Liver (tissue), 9 donors: Measurements from ENCODE around the gene SNX6. TPM values are rescaled to one million over a fixed set of nuclear protein-coding genes. Genes with fewer than 3 reads are reported as not detected.
"Not testable (repeated sequence)": the region's sequence is repeated elsewhere in the genome, so short reads cannot be mapped to it uniquely, and the experiment has no call there.

Experiments used
- DNase-seq: peaks from one replicate; pipeline ENCODE4 v3.0.0-alpha.2; 2017; ENCODE audit warnings: low spot score
- H3K27ac ChIP-seq, 2 donors: one replicate each; pipeline ENCODE4 v1.7.0; 2013; ENCODE audit warnings: inconsistent platforms in 2 of 2, low read length in 2 of 2, control low read depth in 1 of 2, low read depth in 1 of 2, mild to moderate bottlenecking in 1 of 2
- H3K27me3 ChIP-seq, 4 donors: one replicate each; pipeline versions ENCODE4 v1.6.1 to v1.7.0; 2013; ENCODE audit warnings: low read length in 3 of 4, inconsistent platforms in 1 of 4, mild to moderate bottlenecking in 1 of 4, moderate library complexity in 1 of 4; ENCODE audit not compliant: control insufficient read depth in 4 of 4, insufficient read depth in 4 of 4
- H3K36me3 ChIP-seq, 4 donors: one replicate each; pipeline versions ENCODE4 v1.6.1 to v1.7.0; 2013; ENCODE audit warnings: low read length in 3 of 4, mild to moderate bottlenecking in 3 of 4, low read depth in 1 of 4, moderate library complexity in 1 of 4; ENCODE audit not compliant: control insufficient read depth in 4 of 4, insufficient read depth in 3 of 4
- H3K4me1 ChIP-seq, 4 donors: one replicate each; pipeline versions ENCODE4 v1.6.1 to v1.7.0; 2013; ENCODE audit warnings: low read length in 3 of 4, mild to moderate bottlenecking in 3 of 4, moderate library complexity in 1 of 4; ENCODE audit not compliant: control insufficient read depth in 4 of 4, insufficient read depth in 4 of 4
- H3K4me3 ChIP-seq, 3 donors: one replicate each; pipeline versions ENCODE4 v1.6.1 to v1.7.0; 2013; ENCODE audit warnings: low read length in 3 of 3, control low read depth in 1 of 3, low read depth in 1 of 3, mild to moderate bottlenecking in 1 of 3
- H3K9ac ChIP-seq, 2 donors: one replicate each; pipeline ENCODE4 v1.7.0; 2013; ENCODE audit warnings: low read length in 2 of 2, mild to moderate bottlenecking in 2 of 2, moderate library complexity in 2 of 2, control low read depth in 1 of 2, low read depth in 1 of 2
- H3K9me3 ChIP-seq, 4 donors: one replicate each; pipeline versions ENCODE4 v1.6.1 to v1.7.0; 2013; ENCODE audit warnings: low read length in 3 of 4; ENCODE audit not compliant: control insufficient read depth in 4 of 4
- EGR1 ChIP-seq, 2 donors: IDR thresholded peaks; 2 replicates each; pipeline ENCODE4 v1.6.1; 2016 to 2018; ENCODE audit warnings: antibody characterized with exemption in 2 of 2, low read depth in 2 of 2
- FOXA1 ChIP-seq: IDR thresholded peaks from 2 replicates; pipeline ENCODE4 v1.6.1; 2016; ENCODE audit warnings: antibody characterized with exemption
- FOXA2 ChIP-seq: IDR thresholded peaks from 2 replicates; pipeline ENCODE4 v1.6.1; 2016; ENCODE audit warnings: antibody characterized with exemption
- GABPA ChIP-seq, 2 donors: IDR thresholded peaks in 1 of 2; conservative IDR thresholded peaks in 1 of 2; 2 replicates each; pipeline ENCODE4 v1.6.1; 2016; ENCODE audit warnings: antibody characterized with exemption in 2 of 2, mild to moderate bottlenecking in 1 of 2, moderate library complexity in 1 of 2
- HNF4A ChIP-seq, 2 donors: conservative IDR thresholded peaks; 2 replicates each; pipeline ENCODE4 v1.6.1; 2016; ENCODE audit warnings: antibody characterized with exemption in 2 of 2, mild to moderate bottlenecking in 2 of 2
- HNF4G ChIP-seq: IDR thresholded peaks from 2 replicates; pipeline ENCODE4 v1.6.1; 2016; ENCODE audit warnings: antibody characterized with exemption
- MAX ChIP-seq: IDR thresholded peaks from 2 replicates; pipeline ENCODE4 v1.6.1; 2016; ENCODE audit warnings: antibody characterized with exemption
- NR2F2 ChIP-seq: IDR thresholded peaks from 2 replicates; pipeline ENCODE4 v1.6.1; 2016; ENCODE audit warnings: antibody characterized with exemption
- RAD21 ChIP-seq, 2 donors: IDR thresholded peaks; 2 replicates each; pipeline ENCODE4 v1.6.1; 2016; ENCODE audit warnings: antibody characterized with exemption in 2 of 2, mild to moderate bottlenecking in 2 of 2
- RXRA ChIP-seq, 2 donors: IDR thresholded peaks; 2 replicates each; pipeline ENCODE4 v1.6.1; 2017 to 2018; ENCODE audit warnings: antibody characterized with exemption in 2 of 2, mild to moderate bottlenecking in 1 of 2
- SP1 ChIP-seq: IDR thresholded peaks from 2 replicates; pipeline ENCODE4 v1.6.1; 2018; ENCODE audit warnings: antibody characterized with exemption, mild to moderate bottlenecking
- TAF1 ChIP-seq: conservative IDR thresholded peaks from 2 replicates; pipeline ENCODE4 v1.6.1; 2016; ENCODE audit warnings: antibody characterized with exemption, mild to moderate bottlenecking
- YY1 ChIP-seq: IDR thresholded peaks from 2 replicates; pipeline ENCODE4 v1.6.1; 2016; ENCODE audit warnings: antibody characterized with exemption, mild to moderate bottlenecking
- WGBS: extraction: QIAGEN DNeasy Blood & Tissue Kit; methylation state at CpG from one replicate; pipeline ENCODE4 v1.1.7; 2013; 5-methylcytosine and 5-hydroxymethylcytosine counted together
- polyA plus RNA-seq, 2 donors: library from polyadenylated mRNA; stranded (reverse) in 1 of 2; unstranded in 1 of 2; fragments of 200-250 nt in 1 of 2; fragments of >200 nt in 1 of 2; fragmentation: Nextera tagmentation in 1 of 2; extraction: Ambion mirVana in 1 of 2; gene quantifications; one replicate each; pipeline versions ENCODE4 v1.2.1 to v1.2.3, GENCODE V29; 2013 to 2015
- total RNA-seq, 2 donors: library from RNA; depleted of rRNA; stranded (reverse); fragments of >200 nt; gene quantifications; one replicate each; pipeline ENCODE4 v1.2.3, GENCODE V29; 2014
- TF ChIP-seq, protein P1 (sequence below): IDR thresholded peaks from 2 replicates; pipeline ENCODE4 v1.6.1; 2016; ENCODE audit warnings: antibody characterized with exemption, mild to moderate bottlenecking
- TF ChIP-seq, protein P2 (sequence below): IDR thresholded peaks from 2 replicates; pipeline ENCODE4 v1.6.1; 2016; ENCODE audit warnings: antibody characterized with exemption
- TF ChIP-seq, protein P3 (sequence below): fragments of 150-350 bp; IDR thresholded peaks from 2 replicates; pipeline ENCODE4 v1.5.1; 2017; ENCODE audit warnings: improper control_type of control experiment, low read depth, low read length; ENCODE audit not compliant: missing input control
- TF ChIP-seq, protein P4 (sequence below): IDR thresholded peaks from 2 replicates; pipeline ENCODE4 v1.6.1; 2016; ENCODE audit warnings: antibody characterized with exemption
- donor health status: healthy.
- donor health status: healthy.
- donor health status: healthy.
- donor health status: healthy.
- donor health status: healthy.

SNX6 gene
- total and polyA plus RNA-seq, 4 donors, result 23.5 to 62.2 (median 42.0) TPM

GRCh38 chr14:34540181-34541059 is 89.5 kb downstream of the SNX6 start:
- H3K4me1 ChIP-seq, result peaks cover 4 to 18% (median 12%) of the 10 kb centered on the region in 4 donors

GRCh38 chr14:34539407-34540180 is 90.4 kb downstream of the SNX6 start, which contains the start of gene EAPP:
Gene EAPP (minus strand): TSS chr14:34539701. CDS start chr14:34539628, 73 bp downstream.
- peak in 1 of 2 donors; percentile 14 for TF ChIP-seq EGR1 (IDR thresholded peaks at IDR 0.05; ENCODE audit: low read depth in 2 of 2)
- TF ChIP-seq HNF4A (conservative IDR thresholded peaks at IDR 0.05), result peak; percentile 38 to 43
- TF ChIP-seq NR2F2, result no peak
- TF ChIP-seq, protein P1, sequence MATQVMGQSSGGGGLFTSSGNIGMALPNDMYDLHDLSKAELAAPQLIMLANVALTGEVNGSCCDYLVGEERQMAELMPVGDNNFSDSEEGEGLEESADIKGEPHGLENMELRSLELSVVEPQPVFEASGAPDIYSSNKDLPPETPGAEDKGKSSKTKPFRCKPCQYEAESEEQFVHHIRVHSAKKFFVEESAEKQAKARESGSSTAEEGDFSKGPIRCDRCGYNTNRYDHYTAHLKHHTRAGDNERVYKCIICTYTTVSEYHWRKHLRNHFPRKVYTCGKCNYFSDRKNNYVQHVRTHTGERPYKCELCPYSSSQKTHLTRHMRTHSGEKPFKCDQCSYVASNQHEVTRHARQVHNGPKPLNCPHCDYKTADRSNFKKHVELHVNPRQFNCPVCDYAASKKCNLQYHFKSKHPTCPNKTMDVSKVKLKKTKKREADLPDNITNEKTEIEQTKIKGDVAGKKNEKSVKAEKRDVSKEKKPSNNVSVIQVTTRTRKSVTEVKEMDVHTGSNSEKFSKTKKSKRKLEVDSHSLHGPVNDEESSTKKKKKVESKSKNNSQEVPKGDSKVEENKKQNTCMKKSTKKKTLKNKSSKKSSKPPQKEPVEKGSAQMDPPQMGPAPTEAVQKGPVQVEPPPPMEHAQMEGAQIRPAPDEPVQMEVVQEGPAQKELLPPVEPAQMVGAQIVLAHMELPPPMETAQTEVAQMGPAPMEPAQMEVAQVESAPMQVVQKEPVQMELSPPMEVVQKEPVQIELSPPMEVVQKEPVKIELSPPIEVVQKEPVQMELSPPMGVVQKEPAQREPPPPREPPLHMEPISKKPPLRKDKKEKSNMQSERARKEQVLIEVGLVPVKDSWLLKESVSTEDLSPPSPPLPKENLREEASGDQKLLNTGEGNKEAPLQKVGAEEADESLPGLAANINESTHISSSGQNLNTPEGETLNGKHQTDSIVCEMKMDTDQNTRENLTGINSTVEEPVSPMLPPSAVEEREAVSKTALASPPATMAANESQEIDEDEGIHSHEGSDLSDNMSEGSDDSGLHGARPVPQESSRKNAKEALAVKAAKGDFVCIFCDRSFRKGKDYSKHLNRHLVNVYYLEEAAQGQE, result peak; percentile 90
- peak in 1 of 2 donors; percentile 42 for TF ChIP-seq RXRA (IDR thresholded peaks at IDR 0.05)
- peak; percentile 84 for TF ChIP-seq FOXA1
- TF ChIP-seq HNF4G, result no peak
- peak; percentile 88 for TF ChIP-seq YY1
- TF ChIP-seq FOXA2, result peak; percentile 88
- TF ChIP-seq, protein P2, sequence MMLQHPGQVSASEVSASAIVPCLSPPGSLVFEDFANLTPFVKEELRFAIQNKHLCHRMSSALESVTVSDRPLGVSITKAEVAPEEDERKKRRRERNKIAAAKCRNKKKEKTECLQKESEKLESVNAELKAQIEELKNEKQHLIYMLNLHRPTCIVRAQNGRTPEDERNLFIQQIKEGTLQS, result no peak
- peak in 1 of 2 donors; percentile 41 for TF ChIP-seq RAD21 (IDR thresholded peaks at IDR 0.05)
- TF ChIP-seq SP1, result peak; percentile 71
- peak; percentile 75 to 92 for TF ChIP-seq GABPA (IDR thresholded peaks at IDR 0.05 in 1 of 2, conservative IDR thresholded peaks at IDR 0.05 in 1 of 2)
- TF ChIP-seq MAX, result peak; percentile 40
- TF ChIP-seq TAF1, result peak; percentile 65
- TF ChIP-seq, protein P3, sequence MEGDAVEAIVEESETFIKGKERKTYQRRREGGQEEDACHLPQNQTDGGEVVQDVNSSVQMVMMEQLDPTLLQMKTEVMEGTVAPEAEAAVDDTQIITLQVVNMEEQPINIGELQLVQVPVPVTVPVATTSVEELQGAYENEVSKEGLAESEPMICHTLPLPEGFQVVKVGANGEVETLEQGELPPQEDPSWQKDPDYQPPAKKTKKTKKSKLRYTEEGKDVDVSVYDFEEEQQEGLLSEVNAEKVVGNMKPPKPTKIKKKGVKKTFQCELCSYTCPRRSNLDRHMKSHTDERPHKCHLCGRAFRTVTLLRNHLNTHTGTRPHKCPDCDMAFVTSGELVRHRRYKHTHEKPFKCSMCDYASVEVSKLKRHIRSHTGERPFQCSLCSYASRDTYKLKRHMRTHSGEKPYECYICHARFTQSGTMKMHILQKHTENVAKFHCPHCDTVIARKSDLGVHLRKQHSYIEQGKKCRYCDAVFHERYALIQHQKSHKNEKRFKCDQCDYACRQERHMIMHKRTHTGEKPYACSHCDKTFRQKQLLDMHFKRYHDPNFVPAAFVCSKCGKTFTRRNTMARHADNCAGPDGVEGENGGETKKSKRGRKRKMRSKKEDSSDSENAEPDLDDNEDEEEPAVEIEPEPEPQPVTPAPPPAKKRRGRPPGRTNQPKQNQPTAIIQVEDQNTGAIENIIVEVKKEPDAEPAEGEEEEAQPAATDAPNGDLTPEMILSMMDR, result no peak
- TF ChIP-seq, protein P4, sequence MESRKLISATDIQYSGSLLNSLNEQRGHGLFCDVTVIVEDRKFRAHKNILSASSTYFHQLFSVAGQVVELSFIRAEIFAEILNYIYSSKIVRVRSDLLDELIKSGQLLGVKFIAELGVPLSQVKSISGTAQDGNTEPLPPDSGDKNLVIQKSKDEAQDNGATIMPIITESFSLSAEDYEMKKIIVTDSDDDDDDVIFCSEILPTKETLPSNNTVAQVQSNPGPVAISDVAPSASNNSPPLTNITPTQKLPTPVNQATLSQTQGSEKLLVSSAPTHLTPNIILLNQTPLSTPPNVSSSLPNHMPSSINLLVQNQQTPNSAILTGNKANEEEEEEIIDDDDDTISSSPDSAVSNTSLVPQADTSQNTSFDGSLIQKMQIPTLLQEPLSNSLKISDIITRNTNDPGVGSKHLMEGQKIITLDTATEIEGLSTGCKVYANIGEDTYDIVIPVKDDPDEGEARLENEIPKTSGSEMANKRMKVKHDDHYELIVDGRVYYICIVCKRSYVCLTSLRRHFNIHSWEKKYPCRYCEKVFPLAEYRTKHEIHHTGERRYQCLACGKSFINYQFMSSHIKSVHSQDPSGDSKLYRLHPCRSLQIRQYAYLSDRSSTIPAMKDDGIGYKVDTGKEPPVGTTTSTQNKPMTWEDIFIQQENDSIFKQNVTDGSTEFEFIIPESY, result no peak

More at GRCh38 chr14:34540181-34541059, 89.5 kb downstream of the SNX6 start:
- H3K4me3 ChIP-seq, result peak overlapping the region; percentile 7 to 88 (median 58)
- not testable (repeated sequence) for H3K27me3 ChIP-seq, H3K9me3 ChIP-seq, H3K36me3 ChIP-seq, DNase-seq
- 93% methylated on average over 13 of the region's 19 CpGs for WGBS
- H3K9ac ChIP-seq, result peak overlapping the region in 1 of 2 donors; percentile 45
- H3K27ac ChIP-seq, result peak overlapping the region; percentile 95 to 100

More at GRCh38 chr14:34539407-34540180, 90.4 kb downstream of the SNX6 start, which contains the start of gene EAPP:
- Histone ChIP-seq H3K36me3 (peaks cover 1 to 7% (median 4%) of the 10 kb centered on the region in 4 donors), H3K4me3 (peak within 1 kb of the TSS; percentile 88 to 99 (median 98)), H3K27ac (peak within 1 kb of the TSS; percentile 95 to 100), H3K9ac (peak within 1 kb of the TSS; percentile 98 to 100), H3K27me3 (no peaks in the 10 kb centered on the region), H3K9me3 (no peaks in the 10 kb centered on the region), H3K4me1 (peaks cover 4 to 18% (median 12%) of the 10 kb centered on the region in 4 donors)
- peak; percentile 95 for DNase-seq
- 3% methylated on average over 59 of the region's 59 CpGs for WGBS
